CD4-positive, alpha-beta T cell (primary cell): Measurements from ENCODE around the gene STK26. TPM values are rescaled to one million over a fixed set of nuclear protein-coding genes. Genes with fewer than 3 reads are reported as not detected.

Experiments used
- ATAC-seq: fragments of 200-7000 bp; cut with Tn5 transposase; one replicate; pipeline ENCODE4 v1.10.0; 2022; ENCODE audit warnings: mild to moderate bottlenecking; ENCODE audit not compliant: poor library complexity
- CTCF ChIA-PET: fragments of 350-600 bp; sonication (Branson Sonifier 250); formaldehyde crosslinking; loops from one replicate; lab custom pipeline; 2021; ENCODE audit warnings: antibody characterized with exemption, inconsistent platforms; lab: Charles Lee
- POLR2A ChIA-PET: fragments of 350-600 bp; sonication (Branson Sonifier 250); formaldehyde crosslinking; loops from one replicate; lab custom pipeline; 2021; ENCODE audit warnings: antibody characterized with exemption, inconsistent platforms; lab: Charles Lee
- DNase-seq, 14 experiments: peaks; one replicate each; pipeline ENCODE4 v3.0.0-alpha.2; 2013 to 2020; ENCODE audit warnings: mixed read lengths in 2 of 14
- H3K27ac ChIP-seq, 2 donors: one replicate each; pipeline versions ENCODE4 v1.5.1 to v1.7.0; 2013; ENCODE audit warnings: low read length in 2 of 2, low read depth in 1 of 2, mild to moderate bottlenecking in 1 of 2
- H3K27me3 ChIP-seq, 2 experiments: 1 replicate in 1 of 2; 2 replicates in 1 of 2; pipeline versions ENCODE4 v1.6.1 to v1.7.0; 2013; ENCODE audit warnings: low read length in 2 of 2, control low read depth in 1 of 2, mild to moderate bottlenecking in 1 of 2, moderate library complexity in 1 of 2; ENCODE audit not compliant: insufficient read depth in 2 of 2, control insufficient read depth in 1 of 2
- H3K36me3 ChIP-seq: one replicate; pipeline ENCODE4 v1.6.1; 2013; ENCODE audit warnings: low read length, control low read depth; ENCODE audit not compliant: insufficient read depth
- H3K4me1 ChIP-seq: one replicate; pipeline ENCODE4 v1.6.1; 2013; ENCODE audit warnings: low read length, control low read depth; ENCODE audit not compliant: insufficient read depth
- H3K4me3 ChIP-seq: one replicate; pipeline ENCODE4 v1.5.1; 2013; ENCODE audit warnings: mild to moderate bottlenecking, low read length, moderate library complexity
- H3K9me3 ChIP-seq, 2 experiments: 1 replicate in 1 of 2; 2 replicates in 1 of 2; pipeline versions ENCODE4 v1.6.1 to v1.7.0; 2013; ENCODE audit warnings: low read length in 2 of 2, mild to moderate bottlenecking in 2 of 2, control low read depth in 1 of 2, moderate library complexity in 1 of 2; ENCODE audit not compliant: control insufficient read depth in 1 of 2, insufficient read depth in 1 of 2
- H3K27ac Mint-ChIP-seq: one replicate; pipeline ENCODE4 v1.8.0; 2020; ENCODE audit warnings: mixed read lengths
- H3K27me3 Mint-ChIP-seq: one replicate; pipeline ENCODE4 v1.8.0; 2021; ENCODE audit warnings: mixed read lengths
- H3K36me3 Mint-ChIP-seq: one replicate; pipeline ENCODE4 v1.8.0; 2021; ENCODE audit warnings: low read depth, mixed read lengths
- H3K4me1 Mint-ChIP-seq: one replicate; pipeline ENCODE4 v1.8.0; 2021; ENCODE audit warnings: low read depth, mixed read lengths
- H3K4me3 Mint-ChIP-seq: one replicate; pipeline ENCODE4 v1.8.0; 2020; ENCODE audit warnings: mild to moderate bottlenecking, mixed read lengths
- H3K9me3 Mint-ChIP-seq: one replicate; pipeline ENCODE4 v1.8.0; 2020; ENCODE audit warnings: mixed read lengths
- CTCF ChIP-seq: fragments of 200-600 bp; IDR thresholded peaks from one replicate; pipeline ENCODE4 v1.8.0; 2022; ENCODE audit warnings: antibody characterized with exemption, mild to moderate bottlenecking
- intact Hi-C, 2 experiments: fragments of 100-400 bp; cut with DNase I in 1 of 2; cut with micrococcal nuclease in 1 of 2; formaldehyde crosslinking; loops; one replicate each; pipeline versions ENCODE4 v1.15.1 to v1.9.0; 2023 to 2025; cut with DNase I, micrococcal nuclease
- total RNA-seq, 174 experiments: library from RNA in 2 of 174; stranded (reverse) in 2 of 174; gene quantifications; one replicate each; pipeline ENCODE4 v1.2.3 and lab custom pipeline; 2021 to 2026

STK26 gene
- total RNA-seq, 2 experiments from 2014 or later: 25.2 to 27.9 TPM

- ATAC-seq: no peak
- Mint-ChIP-seq H3K4me3 (no peak overlapping the region), H3K27me3 (no peaks in the 10 kb centered on the region), H3K36me3 (peaks cover 45% of the 10 kb centered on the region), H3K9me3 (no peaks in the 10 kb centered on the region), H3K4me1 (peaks cover 26% of the 10 kb centered on the region), H3K27ac (peak overlapping the region; percentile 69)
- Histone ChIP-seq H3K4me1 (no peaks in the 10 kb centered on the region), H3K4me3 (no peak overlapping the region), H3K27ac (no peak overlapping the region), H3K9me3 (no peaks in the 10 kb centered on the region), H3K27me3 (no peaks in the 10 kb centered on the region), H3K36me3 (peaks cover 6% of the 10 kb centered on the region)
- CTCF ChIA-PET: no interaction called here
- DNase-seq: no peak
- intact Hi-C loops: no loop called here
- POLR2A ChIA-PET: no interaction called here
- TF ChIP-seq CTCF: no peak
These were observed 37.0 kb downstream of the STK26 start for GRCh38 chrX:132059973-132060540.

- no peaks in the 10 kb centered on the region for H3K9me3 Mint-ChIP-seq
- no peak overlapping the region for H3K4me3 ChIP-seq
- intact Hi-C loops: no loop called here
- no peak overlapping the region for H3K27ac Mint-ChIP-seq
- ChIA-PET POLR2A (no interaction called here), CTCF (no interaction called here)
- no peaks in the 10 kb centered on the region for H3K9me3 ChIP-seq
- H3K27me3 ChIP-seq: no peaks in the 10 kb centered on the region
- ATAC-seq: no peak
- no peaks in the 10 kb centered on the region for H3K4me1 ChIP-seq
- no peak for TF ChIP-seq CTCF
- no peaks in the 10 kb centered on the region for H3K27me3 Mint-ChIP-seq
- H3K27ac ChIP-seq: no peak overlapping the region
- H3K4me1 Mint-ChIP-seq: peaks cover 10% of the 10 kb centered on the region
- peaks cover 7% of the 10 kb centered on the region for H3K36me3 ChIP-seq
- no peak overlapping the region for H3K4me3 Mint-ChIP-seq
- peaks cover 42% of the 10 kb centered on the region for H3K36me3 Mint-ChIP-seq
- no peak for DNase-seq
These were observed 40.2 kb downstream of the STK26 start for GRCh38 chrX:132063334-132063733.

- Mint-ChIP-seq H3K4me1 (peaks cover 10% of the 10 kb centered on the region), H3K9me3 (no peaks in the 10 kb centered on the region), H3K36me3 (peaks cover 47% of the 10 kb centered on the region), H3K27me3 (no peaks in the 10 kb centered on the region), H3K27ac (no peak overlapping the region), H3K4me3 (no peak overlapping the region)
- Histone ChIP-seq H3K9me3 (no peaks in the 10 kb centered on the region), H3K27ac (no peak overlapping the region), H3K4me1 (no peaks in the 10 kb centered on the region), H3K36me3 (peaks cover 12% of the 10 kb centered on the region), H3K27me3 (no peaks in the 10 kb centered on the region), H3K4me3 (no peak overlapping the region)
- TF ChIP-seq CTCF: no peak
- DNase-seq (no peak), ATAC-seq (no peak)
- intact Hi-C loops: no loop called here
- ChIA-PET POLR2A (no interaction called here), CTCF (no interaction called here)
These were observed 40.8 kb downstream of the STK26 start for GRCh38 chrX:132063862-132064261.
